Skeletal muscle satellite cell (primary cell): ENCODE results near the gene ITGA3.

ENCODE experiments used
- H3K27me3 ChIP-seq: 2 replicates; pipeline ENCODE4 v1.7.0; 2013; ENCODE audit warnings: low read length; ENCODE audit not compliant: control insufficient read depth, insufficient read depth
- H3K36me3 ChIP-seq: 2 replicates; pipeline ENCODE4 v1.7.0; 2013; ENCODE audit warnings: mild to moderate bottlenecking, control low read depth, low read length; ENCODE audit not compliant: insufficient read depth
- H3K4me1 ChIP-seq: 2 replicates; pipeline ENCODE4 v1.7.0; 2013; ENCODE audit warnings: low read length; ENCODE audit not compliant: control insufficient read depth, insufficient read depth
- H3K4me2 ChIP-seq: 2 replicates; pipeline ENCODE4 v1.7.0; 2013; ENCODE audit warnings: mild to moderate bottlenecking, low read length
- H3K4me3 ChIP-seq: 2 replicates; pipeline ENCODE4 v1.7.0; 2013; ENCODE audit warnings: low read length
- H3K9ac ChIP-seq: 2 replicates; pipeline ENCODE4 v1.7.0; 2013; ENCODE audit warnings: mild to moderate bottlenecking, low read depth, low read length, moderate library complexity
- H3K9me3 ChIP-seq: replicated peaks from 2 replicates; pipeline ENCODE4 v1.7.0; 2013; ENCODE audit warnings: mild to moderate bottlenecking, control low read depth, low read length

Gene ITGA3

DNA sequence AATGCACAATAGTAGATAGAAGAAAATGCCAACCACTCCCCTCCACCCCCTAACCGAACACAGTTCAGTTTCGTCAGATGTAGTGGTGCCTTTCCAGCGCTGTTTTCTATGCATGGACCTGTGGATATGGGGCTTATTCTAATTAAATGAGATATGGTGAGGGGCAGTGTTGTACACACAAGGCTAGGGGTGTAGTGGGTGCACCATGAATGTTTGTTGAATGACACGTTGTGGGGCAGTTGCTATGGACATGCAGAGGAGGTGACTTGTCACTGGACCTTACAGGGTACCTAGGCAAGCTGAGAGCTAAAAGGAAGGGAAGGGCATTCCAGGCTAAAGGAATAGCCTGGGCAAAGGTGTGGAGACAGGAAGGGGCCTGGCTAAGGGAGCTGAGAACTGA lies 42.7 kb downstream of the ITGA3 start:
- Histone ChIP-seq H3K4me2 (no peak overlapping the region), H3K9me3 (no peaks in the 10 kb centered on the region), H3K27me3 (no peaks in the 10 kb centered on the region), H3K36me3 (peaks cover 7% of the 10 kb centered on the region), H3K4me1 (peaks cover 42% of the 10 kb centered on the region), H3K4me3 (no peak overlapping the region), H3K9ac (no peak overlapping the region)

GRCh38 chr17:50099003-50099402 lies 43.1 kb downstream of the ITGA3 start:
- peaks cover 42% of the 10 kb centered on the region for H3K4me1 ChIP-seq
- H3K9me3 ChIP-seq = no peaks in the 10 kb centered on the region
- no peak overlapping the region for H3K4me3 ChIP-seq

GRCh38 chr17:50100480-50100883 lies 44.6 kb downstream of the ITGA3 start:
- Histone ChIP-seq H3K4me3 (no peak overlapping the region), H3K27me3 (no peaks in the 10 kb centered on the region), H3K36me3 (peaks cover 7% of the 10 kb centered on the region), H3K4me2 (peak overlapping the region; percentile 57), H3K9me3 (no peaks in the 10 kb centered on the region), H3K9ac (no peak overlapping the region), H3K4me1 (peaks cover 37% of the 10 kb centered on the region)

More at GRCh38 chr17:50099003-50099402, 43.1 kb downstream of the ITGA3 start:
- Histone ChIP-seq H3K36me3 (peaks cover 7% of the 10 kb centered on the region), H3K4me2 (no peak overlapping the region), H3K9ac (no peak overlapping the region), H3K27me3 (no peaks in the 10 kb centered on the region)

DNA sequence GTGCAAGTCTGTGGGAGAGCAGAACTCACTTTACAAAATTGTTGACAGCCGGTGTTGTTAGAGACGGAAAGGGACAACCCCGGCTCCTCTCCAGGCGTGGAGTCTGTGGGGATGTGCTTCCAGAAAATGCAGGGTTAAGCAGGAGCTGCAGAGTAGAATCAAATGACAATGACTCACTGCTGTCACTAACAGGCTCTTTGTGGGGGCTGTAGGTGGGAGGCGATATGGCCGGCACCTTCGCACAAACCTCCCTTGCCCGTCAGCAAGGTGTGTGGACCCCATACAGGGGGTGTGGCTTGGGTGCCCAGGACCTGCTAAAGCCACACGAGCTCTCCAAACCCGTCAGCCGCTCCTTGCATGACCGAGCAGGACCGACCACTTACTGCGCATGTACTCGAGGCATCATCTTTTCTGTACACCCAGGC lies 45.0 kb downstream of the ITGA3 start:
- H3K9ac ChIP-seq = no peak overlapping the region
- H3K4me1 ChIP-seq = peaks cover 33% of the 10 kb centered on the region
- H3K9me3 ChIP-seq = no peaks in the 10 kb centered on the region
- no peaks in the 10 kb centered on the region for H3K27me3 ChIP-seq
- peak overlapping the region; percentile 57 for H3K4me2 ChIP-seq
- H3K4me3 ChIP-seq = peak overlapping the region; percentile 9
- peaks cover 7% of the 10 kb centered on the region for H3K36me3 ChIP-seq

DNA sequence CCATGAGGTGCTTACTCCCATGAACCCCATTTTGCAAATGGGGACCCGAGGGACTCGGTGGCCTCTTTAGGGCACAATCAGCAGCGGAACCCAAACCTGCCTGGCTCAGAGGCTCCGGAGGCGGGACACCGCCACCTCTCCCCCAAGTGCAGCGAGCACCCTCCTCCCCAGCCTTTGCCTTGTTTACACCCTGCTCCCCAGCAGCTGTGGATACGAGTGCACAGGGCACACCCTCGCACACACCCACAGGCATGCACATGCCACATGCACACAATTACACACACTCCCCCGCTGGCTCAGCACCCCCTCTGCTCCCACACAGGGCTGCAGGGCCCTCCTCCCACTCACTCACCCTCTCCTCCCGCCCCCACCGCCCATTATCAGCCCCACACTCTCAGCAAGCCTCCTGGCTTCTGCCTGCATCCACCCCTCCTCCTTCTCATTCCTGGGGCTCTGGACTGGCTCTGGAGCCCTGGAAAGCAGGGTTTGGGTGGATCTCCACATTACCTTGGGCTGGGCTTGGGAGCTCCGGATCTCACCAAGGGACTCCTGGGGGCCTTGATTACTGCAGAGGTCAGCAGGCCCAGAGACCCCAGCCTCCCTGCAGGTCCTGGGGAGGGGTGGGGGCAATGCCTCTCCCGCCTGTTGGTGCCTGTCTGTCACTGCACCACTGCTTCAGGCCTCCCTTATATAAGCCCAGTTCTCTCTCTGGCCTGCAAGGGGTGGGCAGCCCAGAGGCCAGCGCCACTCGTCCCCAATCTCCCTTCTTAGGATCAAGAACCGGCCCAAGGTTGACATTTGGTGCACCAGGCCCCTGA lies 45.6 kb downstream of the ITGA3 start:
- no peak overlapping the region for H3K9ac ChIP-seq
- H3K4me3 ChIP-seq = peak overlapping the region; percentile 9
- no peaks in the 10 kb centered on the region for H3K9me3 ChIP-seq
- H3K27me3 ChIP-seq = no peaks in the 10 kb centered on the region
- H3K4me1 ChIP-seq = peaks cover 29% of the 10 kb centered on the region
- peaks cover 7% of the 10 kb centered on the region for H3K36me3 ChIP-seq
- peak overlapping the region; percentile 57 for H3K4me2 ChIP-seq

DNA sequence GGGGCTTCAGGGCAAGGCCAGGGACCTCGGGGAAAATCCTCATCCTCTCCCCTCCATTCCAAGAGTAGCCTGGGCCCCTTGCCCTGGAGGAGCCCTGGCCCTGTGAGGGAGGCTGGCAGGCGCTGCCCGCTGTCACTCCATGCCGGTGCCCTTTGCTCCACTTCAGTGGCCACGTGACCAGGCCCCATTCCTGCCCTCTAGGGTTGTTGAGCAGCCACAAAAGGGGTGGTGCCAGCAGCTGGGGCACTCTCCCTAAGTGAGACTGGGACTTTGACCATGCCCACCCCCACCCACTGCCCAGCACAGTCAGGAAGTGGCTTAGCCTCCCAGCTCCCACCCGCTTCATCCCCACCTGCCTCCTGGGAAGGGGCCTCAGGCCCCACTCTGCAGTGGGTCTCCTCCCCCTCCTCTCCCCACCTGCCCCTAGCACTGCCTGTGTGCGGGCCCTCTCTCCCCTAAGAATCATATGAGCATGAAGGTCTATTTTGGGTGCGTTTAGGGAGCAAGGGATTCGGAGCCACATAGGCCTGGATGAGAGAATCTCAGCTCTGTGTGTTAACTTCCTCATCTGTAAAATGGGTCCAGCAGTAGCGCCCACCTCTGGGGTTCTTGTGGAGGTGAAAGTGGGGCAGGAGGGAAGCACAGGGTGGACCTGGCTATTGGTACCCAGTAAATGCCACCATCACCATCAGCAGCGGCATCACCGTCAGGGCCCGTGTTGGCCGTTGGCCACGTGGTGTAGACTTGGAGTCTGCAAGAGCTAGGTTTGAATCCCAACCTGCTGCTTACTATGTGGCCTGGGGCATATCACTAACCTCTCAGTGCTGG lies 46.5 kb downstream of the ITGA3 start:
- peaks cover 29% of the 10 kb centered on the region for H3K4me1 ChIP-seq
- H3K36me3 ChIP-seq = peaks cover 7% of the 10 kb centered on the region
- no peak overlapping the region for H3K9ac ChIP-seq

DNA sequence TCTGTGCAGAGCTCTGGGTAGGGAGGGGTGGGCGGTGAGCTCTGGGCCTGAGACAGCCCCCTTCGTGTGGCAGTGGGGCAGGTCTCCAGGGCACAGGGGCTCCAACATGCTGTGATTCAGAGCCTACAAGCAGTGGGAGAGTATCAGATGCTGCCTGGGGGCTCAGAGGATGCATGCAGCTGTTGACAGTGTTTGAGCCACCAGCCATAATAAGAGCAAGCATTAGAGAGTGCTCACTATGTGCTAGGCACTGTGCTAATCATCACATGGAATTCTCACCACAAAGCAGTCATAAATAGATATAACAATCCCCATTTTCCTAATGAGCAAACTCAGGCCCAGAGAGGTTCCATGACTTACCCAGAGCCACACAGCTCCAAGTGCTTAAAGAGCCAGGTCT lies 47.3 kb downstream of the ITGA3 start:
- H3K9ac ChIP-seq = no peak overlapping the region

More for the DNA sequence above, 46.5 kb downstream of the ITGA3 start:
- no peak overlapping the region for H3K4me3 ChIP-seq
- H3K4me2 ChIP-seq = peak overlapping the region; percentile 21
- H3K27me3 ChIP-seq = no peaks in the 10 kb centered on the region
- H3K9me3 ChIP-seq = no peaks in the 10 kb centered on the region

DNA sequence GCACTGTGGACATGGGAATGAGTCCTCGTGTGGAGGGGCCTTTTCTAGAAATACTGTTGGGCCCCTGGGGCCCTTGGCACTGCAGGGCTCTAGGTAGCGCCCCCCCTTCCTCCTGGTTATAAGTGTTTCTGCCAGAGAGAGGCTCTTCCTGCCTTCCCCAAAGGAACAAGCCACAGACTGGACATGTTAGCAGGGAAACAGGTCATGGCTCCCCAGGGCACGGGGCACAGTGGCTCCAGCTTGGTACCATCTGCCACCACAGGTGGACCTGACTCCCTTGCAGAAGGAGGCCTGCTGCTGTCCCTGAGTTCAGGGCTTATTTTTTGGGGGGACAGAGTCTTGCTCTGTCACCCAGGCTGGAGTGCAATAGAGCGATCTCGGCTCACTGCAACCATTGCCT lies 48.0 kb downstream of the ITGA3 start:
- peaks cover 37% of the 10 kb centered on the region for H3K4me1 ChIP-seq

More for the DNA sequence above, 47.3 kb downstream of the ITGA3 start:
- no peaks in the 10 kb centered on the region for H3K27me3 ChIP-seq
- peaks cover 37% of the 10 kb centered on the region for H3K4me1 ChIP-seq
- H3K36me3 ChIP-seq = no peaks in the 10 kb centered on the region
- H3K4me3 ChIP-seq = no peak overlapping the region
- H3K9me3 ChIP-seq = no peaks in the 10 kb centered on the region
- no peak overlapping the region for H3K4me2 ChIP-seq

DNA sequence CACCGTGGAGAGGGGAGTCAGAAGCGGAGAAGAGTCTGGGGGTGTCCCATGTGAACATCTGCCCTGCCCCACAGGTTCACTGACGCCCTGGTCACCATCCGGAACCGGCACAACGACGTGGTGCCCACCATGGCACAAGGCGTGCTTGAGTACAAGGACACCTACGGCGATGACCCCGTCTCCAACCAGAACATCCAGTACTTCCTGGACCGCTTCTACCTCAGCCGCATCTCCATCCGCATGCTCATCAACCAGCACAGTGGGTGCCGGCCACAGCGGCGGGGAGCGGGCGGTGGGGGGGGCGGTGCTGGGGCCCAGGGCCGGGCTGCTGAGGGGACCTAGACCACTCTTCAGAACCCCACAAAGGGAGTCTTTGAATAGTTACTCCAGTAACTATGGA lies 49.9 kb downstream of the ITGA3 start:
- Histone ChIP-seq H3K9ac (no peak overlapping the region), H3K36me3 (peaks cover 8% of the 10 kb centered on the region), H3K9me3 (no peaks in the 10 kb centered on the region), H3K4me3 (no peak overlapping the region), H3K4me1 (peaks cover 26% of the 10 kb centered on the region), H3K4me2 (no peak overlapping the region), H3K27me3 (no peaks in the 10 kb centered on the region)

More for the DNA sequence above, 48.0 kb downstream of the ITGA3 start:
- Histone ChIP-seq H3K4me2 (no peak overlapping the region), H3K36me3 (peaks cover 3% of the 10 kb centered on the region), H3K9ac (no peak overlapping the region), H3K9me3 (no peaks in the 10 kb centered on the region), H3K27me3 (no peaks in the 10 kb centered on the region), H3K4me3 (no peak overlapping the region)

DNA sequence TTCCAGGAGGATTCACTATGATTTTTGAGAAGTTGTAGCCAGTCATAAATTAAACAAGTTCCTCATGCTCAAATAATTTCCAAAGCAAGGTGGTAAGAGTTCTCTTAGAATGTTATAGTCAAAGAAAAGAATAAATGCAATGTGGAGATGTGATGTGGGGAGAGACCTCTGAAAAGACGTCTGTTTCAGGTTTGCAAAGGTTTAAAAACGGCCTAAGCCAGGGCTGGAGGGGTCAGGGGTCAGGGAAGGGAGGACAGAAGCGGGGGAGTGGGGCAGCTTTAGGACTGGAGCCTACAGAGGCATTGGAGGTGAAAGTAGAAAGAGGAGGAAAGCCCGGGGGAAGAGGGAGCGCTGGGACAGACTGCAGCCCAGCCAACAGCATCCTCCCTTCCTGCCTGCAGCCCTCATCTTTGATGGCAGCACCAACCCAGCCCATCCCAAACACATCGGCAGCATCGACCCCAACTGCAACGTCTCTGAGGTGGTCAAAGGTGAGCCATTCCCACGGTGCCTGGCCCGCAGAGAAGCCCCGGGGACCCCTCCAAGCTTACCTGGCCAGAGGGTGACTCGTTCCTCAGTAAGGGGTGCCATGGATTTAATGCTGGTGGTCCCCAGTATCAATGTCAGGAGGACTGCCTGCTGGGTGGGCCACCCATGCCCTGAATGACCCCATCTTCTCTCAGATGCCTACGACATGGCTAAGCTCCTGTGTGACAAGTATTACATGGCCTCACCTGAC lies 50.7 kb downstream of the ITGA3 start:
- H3K9ac ChIP-seq = no peak overlapping the region

GRCh38 chr17:50107790-50108414 lies 52.0 kb downstream of the ITGA3 start:
- Histone ChIP-seq H3K4me3 (no peak overlapping the region), H3K36me3 (peaks cover 8% of the 10 kb centered on the region), H3K9me3 (no peaks in the 10 kb centered on the region), H3K27me3 (no peaks in the 10 kb centered on the region), H3K9ac (no peak overlapping the region), H3K4me1 (peaks cover 8% of the 10 kb centered on the region), H3K4me2 (no peak overlapping the region)

More for the DNA sequence above, 50.7 kb downstream of the ITGA3 start:
- H3K4me2 ChIP-seq = no peak overlapping the region
- no peak overlapping the region for H3K4me3 ChIP-seq
- H3K9me3 ChIP-seq = no peaks in the 10 kb centered on the region
- peaks cover 8% of the 10 kb centered on the region for H3K36me3 ChIP-seq
- no peaks in the 10 kb centered on the region for H3K27me3 ChIP-seq
- peaks cover 18% of the 10 kb centered on the region for H3K4me1 ChIP-seq
